ENCODE results near the gene SLC25A22. TPM values are rescaled to one million over a fixed set of nuclear protein-coding genes. Genes with fewer than 3 reads are reported as not detected.

The SLC25A22 gene
- total and polyA plus RNA-seq, 9 donors, result 0.42 to 23.3 (median 15.5) TPM

GRCh38 chr11:844693-845644 is 46.9 kb upstream of the SLC25A22 start:
- peak overlapping the region; percentile 49 for H3K4me3 ChIP-seq
- H3K36me3 ChIP-seq, result no peaks in the 10 kb centered on the region
- peak overlapping the region; percentile 74 to 92 for H3K27ac ChIP-seq
- peaks cover 32% of the 10 kb centered on the region for H3K4me1 ChIP-seq (ENCODE audit: insufficient read depth)
- no peak for TF ChIP-seq EP300 (IDR thresholded peaks at IDR 0.05)
- TF ChIP-seq POLR2A (IDR thresholded peaks at IDR 0.05), result peak; percentile 18
- peak; percentile 95 to 97 (median 95) for DNase-seq
- H3K27me3 ChIP-seq, result no peaks in the 10 kb centered on the region
- intact Hi-C loops (cut with DNase I), result loop anchor here in 1 of 4 donors (5.0 to 10.0 kb wide), 2 partner anchors 38 to 620 kb away; partner anchors contain the start of genes PIDD1 and RPLP2
- WGBS, 3 donors, result 11 to 16% (median 15%) methylated on average over 28 to 31 of the region's 31 CpGs
- H3K9me3 ChIP-seq, result no peaks in the 10 kb centered on the region

GRCh38 chr11:843818-844692 is 46.0 kb upstream of the SLC25A22 start:
- TF ChIP-seq EP300 (IDR thresholded peaks at IDR 0.05), result peak; percentile 65
- no peak for TF ChIP-seq CTCF (IDR thresholded peaks at IDR 0.05)
- peak; percentile 25 for TF ChIP-seq POLR2A (IDR thresholded peaks at IDR 0.05)
- intact Hi-C loops (cut with DNase I), result loop anchor here in 1 of 4 donors (5.0 to 10.0 kb wide), 2 partner anchors 37 to 621 kb away; partner anchors contain the start of genes PIDD1 and RPLP2
- peak; percentile 88 to 93 (median 92) for DNase-seq
- Histone ChIP-seq H3K4me1 (ENCODE audit: insufficient read depth) (peaks cover 28% of the 10 kb centered on the region), H3K9me3 (no peaks in the 10 kb centered on the region), H3K36me3 (no peaks in the 10 kb centered on the region), H3K27ac (peak overlapping the region; percentile 74 to 92), H3K4me3 (peak overlapping the region; percentile 49), H3K27me3 (no peaks in the 10 kb centered on the region)
- WGBS, 3 donors, result 1 to 2% (median 1%) methylated on average over 20 to 25 of the region's 25 CpGs

- Histone ChIP-seq H3K4me3 (peak overlapping the region; percentile 49), H3K27ac (peak overlapping the region; percentile 74 to 92), H3K27me3 (no peaks in the 10 kb centered on the region), H3K4me1 (ENCODE audit: insufficient read depth) (peaks cover 26% of the 10 kb centered on the region), H3K36me3 (no peaks in the 10 kb centered on the region), H3K9me3 (no peaks in the 10 kb centered on the region)
- intact Hi-C loops (cut with DNase I), result loop anchor here in 1 of 4 donors (5.0 to 10.0 kb wide), 2 partner anchors 36 to 622 kb away; partner anchors contain the start of genes PIDD1 and RPLP2
- peak in 1 of 5 donors; percentile 71 for DNase-seq
- TF ChIP-seq POLR2A (IDR thresholded peaks at IDR 0.05), result no peak
- no peak for TF ChIP-seq CTCF (IDR thresholded peaks at IDR 0.05)
- TF ChIP-seq EP300 (IDR thresholded peaks at IDR 0.05), result no peak
- 0 to 2% (median 1%) methylated on average over 26 to 53 of the region's 53 CpGs for WGBS, 3 donors
Measured at GRCh38 chr11:843086-843734, 45.1 kb upstream of the SLC25A22 start.

GRCh38 chr11:842370-843002 is 44.4 kb upstream of the SLC25A22 start, which contains the start of the genes POLR2L and TSPAN4:
Gene POLR2L (minus strand): TSS chr11:842529. CDS start chr11:842508, 21 bp downstream.
Gene TSPAN4 (plus strand): TSS chr11:842852. CDS start chr11:850305, 7,453 bp downstream.
- peak; percentile 87 to 93 (median 91) for DNase-seq
- no peaks in the 10 kb centered on the region for H3K27me3 ChIP-seq

More at GRCh38 chr11:842370-843002, 44.4 kb upstream of the SLC25A22 start, which contains the start of the genes POLR2L and TSPAN4:
- WGBS, 3 donors, result 1% methylated on average over 33 to 87 of the region's 87 CpGs
- H3K4me1 ChIP-seq (ENCODE audit: insufficient read depth), result peaks cover 24% of the 10 kb centered on the region
- H3K9me3 ChIP-seq, result no peaks in the 10 kb centered on the region
- intact Hi-C loops (cut with DNase I), result loop anchor here in 1 of 4 donors (5.0 to 10.0 kb wide), 2 partner anchors 35 to 622 kb away; partner anchors contain the start of genes PIDD1 and RPLP2
- H3K4me3 ChIP-seq, result peak within 1 kb of the TSS; percentile 49
- H3K27ac ChIP-seq, result peak within 1 kb of the TSS; percentile 74 to 92
- no peaks in the 10 kb centered on the region for H3K36me3 ChIP-seq
- TF ChIP-seq POLR2A (IDR thresholded peaks at IDR 0.05), result peak; percentile 80
- TF ChIP-seq CTCF (IDR thresholded peaks at IDR 0.05), result peak in 2 of 3 donors; percentile 55 to 68
- no peak for TF ChIP-seq EP300 (IDR thresholded peaks at IDR 0.05)
